HepG2 (cell line): ENCODE results near the gene YEATS4. TPM values are rescaled to one million over a fixed set of nuclear protein-coding genes. Genes with fewer than 3 reads are reported as not detected.

Experiments used
- ARNTL ChIP-seq: sonication (generic); formaldehyde crosslinking; IDR thresholded peaks from 2 replicates; pipeline ENCODE4 v1.4.0; 2020; ENCODE audit warnings: mild to moderate bottlenecking, missing genetic modification reagents
- GABPB1 ChIP-seq: IDR thresholded peaks from 2 replicates; pipeline ENCODE4 v1.6.1; 2016; ENCODE audit warnings: mild to moderate bottlenecking, missing genetic modification reagents, moderate library complexity, missing compliant biosample characterization
- ISL2 ChIP-seq: sonication (generic); formaldehyde crosslinking; IDR thresholded peaks from 2 replicates; pipeline ENCODE4 v1.5.0; 2020; ENCODE audit warnings: missing genetic modification reagents
- NFAT5 ChIP-seq: sonication (generic); formaldehyde crosslinking; IDR thresholded peaks from 2 replicates; pipeline ENCODE4 v1.4.0; 2020; ENCODE audit warnings: missing genetic modification reagents
- NFKB2 ChIP-seq: sonication (generic); formaldehyde crosslinking; IDR thresholded peaks from 2 replicates; pipeline ENCODE4 v1.4.0; 2020; ENCODE audit warnings: missing genetic modification reagents, borderline replicate concordance
- ONECUT2 ChIP-seq: sonication (generic); formaldehyde crosslinking; IDR thresholded peaks from 2 replicates; pipeline ENCODE4 v1.4.0; 2020; ENCODE audit warnings: missing genetic modification reagents
- PHF21A ChIP-seq: sonication (generic); formaldehyde crosslinking; IDR thresholded peaks from 2 replicates; pipeline ENCODE4 v1.5.0; 2020; ENCODE audit warnings: mild to moderate bottlenecking, missing genetic modification reagents
- RNF219 ChIP-seq: sonication (generic); formaldehyde crosslinking; IDR thresholded peaks from 2 replicates; pipeline ENCODE4 v1.5.0; 2020; ENCODE audit warnings: mild to moderate bottlenecking, missing genetic modification reagents
- RXRB ChIP-seq: IDR thresholded peaks from 2 replicates; pipeline ENCODE4 v1.6.1; 2016; ENCODE audit warnings: borderline replicate concordance, missing genetic modification reagents, missing compliant biosample characterization
- SNAPC5 ChIP-seq: sonication (generic); formaldehyde crosslinking; IDR thresholded peaks from 2 replicates; pipeline ENCODE4 v1.8.1; 2023; ENCODE audit warnings: mild to moderate bottlenecking, missing genetic modification reagents, borderline replicate concordance
- SP4 ChIP-seq: sonication (generic); formaldehyde crosslinking; IDR thresholded peaks from 2 replicates; pipeline ENCODE4 v1.8.1; 2023; ENCODE audit warnings: mild to moderate bottlenecking, missing genetic modification reagents
- SP5 ChIP-seq: IDR thresholded peaks from 2 replicates; pipeline ENCODE4 v1.6.1; 2016; ENCODE audit warnings: low read depth, borderline replicate concordance
- STAT5B ChIP-seq: sonication (generic); formaldehyde crosslinking; IDR thresholded peaks from 2 replicates; pipeline ENCODE4 v1.4.0; 2020; ENCODE audit warnings: missing genetic modification reagents
- TBX2 ChIP-seq: sonication (generic); formaldehyde crosslinking; IDR thresholded peaks from 2 replicates; pipeline ENCODE4 v1.5.0; 2020; ENCODE audit warnings: missing genetic modification reagents, mild to moderate bottlenecking, borderline replicate concordance
- TBX3 ChIP-seq: fragments of 450-650 bp; IDR thresholded peaks from 2 replicates; pipeline ENCODE4 v1.6.1; 2017; ENCODE audit warnings: antibody characterized with exemption, mild to moderate bottlenecking, inconsistent platforms, borderline replicate concordance
- ZNF160 ChIP-seq: sonication (generic); formaldehyde crosslinking; IDR thresholded peaks from 2 replicates; pipeline ENCODE4 v1.8.0; 2022; ENCODE audit warnings: mild to moderate bottlenecking, inconsistent platforms, missing genetic modification reagents
- ZNF280D ChIP-seq: sonication (generic); formaldehyde crosslinking; IDR thresholded peaks from 2 replicates; pipeline ENCODE4 v1.5.1; 2020; ENCODE audit warnings: mild to moderate bottlenecking, missing genetic modification reagents
- ZNF691 ChIP-seq: sonication (generic); formaldehyde crosslinking; IDR thresholded peaks from 2 replicates; pipeline ENCODE4 v1.4.0; 2020; ENCODE audit warnings: missing genetic modification reagents, low read depth, mild to moderate bottlenecking, borderline replicate concordance
- polyA plus RNA-seq, 8 experiments: library from polyadenylated mRNA; depleted of rRNA in 3 of 8; stranded (reverse) in 7 of 8; unstranded in 1 of 8; fragments of >200 nt; fragmentation: Illumina TruSeq in 4 of 8; extraction: Trizol in 4 of 8; gene quantifications; 2 replicates each; pipeline versions ENCODE4 v1.2.1 to v1.2.3, GENCODE V29; 2011 to 2016; ENCODE audit warnings: low read depth in 4 of 8, missing spikeins in 1 of 8, mixed read lengths in 1 of 8; ENCODE audit not compliant: insufficient read depth in 1 of 8
- total RNA-seq, 5 experiments: library from RNA; depleted of rRNA; stranded (reverse); fragments of >200 nt; fragmentation: Illumina TruSeq; extraction: Trizol; gene quantifications; 2 replicates each; pipeline ENCODE4 v1.2.3, GENCODE V29; 2016; ENCODE audit warnings: low read depth in 1 of 5

YEATS4 gene
- total and polyA plus RNA-seq, 2 of the 13 experiments (the other 11 are each of a cell fraction or from before 2014, with no cell fraction given) = 16.8 to 45.0 TPM

- TF ChIP-seq NFAT5 (CRISPR knock-in tag) (no peak), ZNF691 (CRISPR knock-in tag) (0 out of 2 replicates have a peak, but pooled peaks have one; percentile 52), GABPB1 (CRISPR knock-in tag) (peak; percentile 31; the same call in 1 of the 2 replicates), ZNF160 (CRISPR knock-in tag) (peak; percentile 31; the same call in 1 of the 2 replicates), ONECUT2 (CRISPR knock-in tag) (peak; percentile 32), SNAPC5 (CRISPR knock-in tag) (peak; percentile 76; the same call in 1 of the 2 replicates), PHF21A (CRISPR knock-in tag) (peak; percentile 88), TBX2 (CRISPR knock-in tag) (peak; percentile 89), SP5 (CRISPR knock-in tag) (peak; percentile 76), TBX3 (peak; percentile 50; the same call in 1 of the 2 replicates), STAT5B (CRISPR knock-in tag) (0 out of 2 replicates have a peak, but pooled peaks have one; percentile 54), RNF219 (CRISPR knock-in tag) (0 out of 2 replicates have a peak, but pooled peaks have one; percentile 45), ISL2 (peak; percentile 96), RXRB (CRISPR knock-in tag) (peak; percentile 97), SP4 (CRISPR knock-in tag) (no peak), NFKB2 (CRISPR knock-in tag) (no peak), ZNF280D (CRISPR knock-in tag) (no peak), ARNTL (CRISPR knock-in tag) (peak; percentile 66; the same call in 1 of the 2 replicates)
Observed at GRCh38 chr12:69332815-69333358, 26.7 kb upstream of the YEATS4 start (continued).
